ENCODE data around the gene ST6GALNAC3.

Gene ST6GALNAC3

DNA sequence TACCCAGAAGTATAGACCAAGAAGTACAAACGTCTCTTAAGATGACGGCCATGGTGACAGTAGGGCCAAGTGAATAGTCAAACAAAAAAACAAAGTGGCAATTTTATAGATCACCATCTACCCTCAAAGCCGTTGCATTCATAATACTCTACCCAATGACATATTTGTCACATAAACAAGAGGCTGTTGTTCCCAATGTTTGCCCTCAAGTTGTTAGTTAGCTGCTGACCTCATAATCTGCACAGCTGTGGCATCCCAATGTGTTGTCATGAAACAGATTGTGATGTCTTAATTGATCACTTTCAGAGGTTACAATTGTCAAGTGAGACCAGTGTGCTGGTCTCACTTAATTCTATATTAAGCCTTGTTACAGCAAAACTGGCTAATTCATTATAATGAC lies 333.8 kb downstream of the ST6GALNAC3 start (continued):
- TF ChIP-seq ZEB2 (tag by site-specific recombination; IDR thresholded peaks at IDR 0.05), result no peak
- TF ChIP-seq, protein P1, sequence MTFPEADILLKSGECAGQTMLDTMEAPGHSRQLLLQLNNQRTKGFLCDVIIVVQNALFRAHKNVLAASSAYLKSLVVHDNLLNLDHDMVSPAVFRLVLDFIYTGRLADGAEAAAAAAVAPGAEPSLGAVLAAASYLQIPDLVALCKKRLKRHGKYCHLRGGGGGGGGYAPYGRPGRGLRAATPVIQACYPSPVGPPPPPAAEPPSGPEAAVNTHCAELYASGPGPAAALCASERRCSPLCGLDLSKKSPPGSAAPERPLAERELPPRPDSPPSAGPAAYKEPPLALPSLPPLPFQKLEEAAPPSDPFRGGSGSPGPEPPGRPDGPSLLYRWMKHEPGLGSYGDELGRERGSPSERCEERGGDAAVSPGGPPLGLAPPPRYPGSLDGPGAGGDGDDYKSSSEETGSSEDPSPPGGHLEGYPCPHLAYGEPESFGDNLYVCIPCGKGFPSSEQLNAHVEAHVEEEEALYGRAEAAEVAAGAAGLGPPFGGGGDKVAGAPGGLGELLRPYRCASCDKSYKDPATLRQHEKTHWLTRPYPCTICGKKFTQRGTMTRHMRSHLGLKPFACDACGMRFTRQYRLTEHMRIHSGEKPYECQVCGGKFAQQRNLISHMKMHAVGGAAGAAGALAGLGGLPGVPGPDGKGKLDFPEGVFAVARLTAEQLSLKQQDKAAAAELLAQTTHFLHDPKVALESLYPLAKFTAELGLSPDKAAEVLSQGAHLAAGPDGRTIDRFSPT (tag by site-specific recombination; IDR thresholded peaks at IDR 0.05), result no peak
- no peak for TF ChIP-seq ZNF677 (tag by site-specific recombination; IDR thresholded peaks at IDR 0.05)
- TF ChIP-seq ZNF248 (tag by site-specific recombination; IDR thresholded peaks at IDR 0.05), result no peak
- TF ChIP-seq ZNF704 (tag by site-specific recombination; IDR thresholded peaks at IDR 0.05), result no peak

GRCh38 chr1:76410499-76410898 lies 336.0 kb downstream of the ST6GALNAC3 start:
- TF ChIP-seq ZNF292 (tag by site-specific recombination; IDR thresholded peaks at IDR 0.05; ENCODE audit: borderline replicate concordance, low read depth) (no peak), ZNF501 (tag by site-specific recombination; IDR thresholded peaks at IDR 0.05) (no peak), ZNF24 (tag by site-specific recombination; IDR thresholded peaks at IDR 0.05) (no peak), ZNF423 (tag by site-specific recombination; IDR thresholded peaks at IDR 0.05) (no peak), YY1 (tag by site-specific recombination; IDR thresholded peaks at IDR 0.05) (no peak), SP2 (tag by site-specific recombination; IDR thresholded peaks at IDR 0.05) (no peak), HOXC10 (CRISPR knock-in tag; IDR thresholded peaks at IDR 0.05) (no peak), ZNF311 (tag by site-specific recombination; IDR thresholded peaks at IDR 0.05; ENCODE audit: borderline replicate concordance) (no peak), ZFP37 (tag by site-specific recombination; IDR thresholded peaks at IDR 0.05) (no peak), MZF1 (tag by site-specific recombination; IDR thresholded peaks at IDR 0.05; ENCODE audit: borderline replicate concordance) (no peak), ZNF223 (tag by site-specific recombination; IDR thresholded peaks at IDR 0.05) (no peak), PRDM1 (tag by site-specific recombination; IDR thresholded peaks at IDR 0.05) (no peak), ZIC2 (tag by site-specific recombination; IDR thresholded peaks at IDR 0.05) (no peak), ZNF777 (tag by site-specific recombination; IDR thresholded peaks at IDR 0.05; ENCODE audit: borderline replicate concordance) (no peak), ZNF214 (tag by site-specific recombination; IDR thresholded peaks at IDR 0.05; ENCODE audit: borderline replicate concordance) (no peak)
- TF ChIP-seq, protein P2, sequence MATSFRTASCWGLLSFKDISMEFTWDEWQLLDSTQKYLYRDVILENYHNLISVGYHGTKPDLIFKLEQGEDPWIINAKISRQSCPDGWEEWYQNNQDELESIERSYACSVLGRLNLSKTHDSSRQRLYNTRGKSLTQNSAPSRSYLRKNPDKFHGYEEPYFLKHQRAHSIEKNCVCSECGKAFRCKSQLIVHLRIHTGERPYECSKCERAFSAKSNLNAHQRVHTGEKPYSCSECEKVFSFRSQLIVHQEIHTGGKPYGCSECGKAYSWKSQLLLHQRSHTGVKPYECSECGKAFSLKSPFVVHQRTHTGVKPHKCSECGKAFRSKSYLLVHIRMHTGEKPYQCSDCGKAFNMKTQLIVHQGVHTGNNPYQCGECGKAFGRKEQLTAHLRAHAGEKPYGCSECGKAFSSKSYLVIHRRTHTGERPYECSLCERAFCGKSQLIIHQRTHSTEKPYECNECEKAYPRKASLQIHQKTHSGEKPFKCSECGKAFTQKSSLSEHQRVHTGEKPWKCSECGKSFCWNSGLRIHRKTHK (tag by site-specific recombination; IDR thresholded peaks at IDR 0.05), result no peak
- TF ChIP-seq, protein P3, sequence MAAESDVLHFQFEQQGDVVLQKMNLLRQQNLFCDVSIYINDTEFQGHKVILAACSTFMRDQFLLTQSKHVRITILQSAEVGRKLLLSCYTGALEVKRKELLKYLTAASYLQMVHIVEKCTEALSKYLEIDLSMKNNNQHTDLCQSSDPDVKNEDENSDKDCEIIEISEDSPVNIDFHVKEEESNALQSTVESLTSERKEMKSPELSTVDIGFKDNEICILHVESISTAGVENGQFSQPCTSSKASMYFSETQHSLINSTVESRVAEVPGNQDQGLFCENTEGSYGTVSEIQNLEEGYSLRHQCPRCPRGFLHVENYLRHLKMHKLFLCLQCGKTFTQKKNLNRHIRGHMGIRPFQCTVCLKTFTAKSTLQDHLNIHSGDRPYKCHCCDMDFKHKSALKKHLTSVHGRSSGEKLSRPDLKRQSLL (tag by site-specific recombination; IDR thresholded peaks at IDR 0.05), result no peak
- Histone ChIP-seq H3K4me1 (ENCODE audit: control insufficient read depth, insufficient read depth, low read length) (no peaks in the 10 kb centered on the region), H3K27ac (ENCODE audit: extremely low read depth, low read depth, low read length) (no peak overlapping the region), H3K9me3 (ENCODE audit: control insufficient read depth, insufficient read depth, low read depth, low read length) (no peaks in the 10 kb centered on the region), H3K4me3 (ENCODE audit: low read depth, low read length) (no peak overlapping the region), H3K36me3 (ENCODE audit: control insufficient read depth in 2 of 2, insufficient read depth in 1 of 2, low read length in 2 of 2) (no peaks in the 10 kb centered on the region)
- CTCF ChIA-PET, result no interaction called here
- POLR2A ChIA-PET, result no interaction called here

Data from HEK293 (cell line).